ENCODE measurements around the gene CAPRIN2.

The CAPRIN2 gene

GRCh38 chr12:30754750-30755394 lies at the start of gene CAPRIN2:
CAPRIN2 (minus strand) TSS chr12:30754951; CDS start chr12:30753520, 1,431 bp downstream.
- DNase-seq (ENCODE audit: low read depth) = peak; percentile 79

- no peak for DNase-seq (ENCODE audit: low read depth)
These were observed 42.9 kb upstream of the CAPRIN2 start for GRCh38 chr12:30797689-30798088.

- DNase-seq (ENCODE audit: low read depth) = no peak
These were observed 42.2 kb upstream of the CAPRIN2 start for GRCh38 chr12:30796891-30797371.

DNA sequence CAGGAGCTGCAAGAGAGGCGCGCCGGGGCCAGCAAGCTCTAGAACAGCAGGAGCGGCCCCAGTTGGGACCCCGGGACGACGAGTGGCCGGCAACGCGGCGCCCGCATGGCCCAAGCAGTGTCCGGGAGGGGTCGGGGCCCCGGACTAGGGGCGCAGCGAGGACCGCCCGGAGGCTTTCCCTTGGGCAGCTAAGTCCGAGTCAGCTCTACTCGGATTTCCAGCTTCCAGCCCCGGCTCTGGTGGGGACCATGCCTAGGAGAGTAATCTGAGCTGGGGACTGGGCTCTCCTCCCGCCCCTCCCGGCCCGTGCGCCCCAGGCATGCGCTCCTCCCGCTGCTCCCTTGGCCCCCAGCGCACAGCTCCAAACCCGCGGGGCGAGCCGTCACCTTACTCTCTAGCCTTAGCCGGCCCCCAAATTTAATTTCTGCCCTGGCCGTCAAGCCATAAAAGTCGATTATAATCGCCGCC lies 41.6 kb upstream of the CAPRIN2 start:
- no peak for DNase-seq (ENCODE audit: low read depth)

DNA sequence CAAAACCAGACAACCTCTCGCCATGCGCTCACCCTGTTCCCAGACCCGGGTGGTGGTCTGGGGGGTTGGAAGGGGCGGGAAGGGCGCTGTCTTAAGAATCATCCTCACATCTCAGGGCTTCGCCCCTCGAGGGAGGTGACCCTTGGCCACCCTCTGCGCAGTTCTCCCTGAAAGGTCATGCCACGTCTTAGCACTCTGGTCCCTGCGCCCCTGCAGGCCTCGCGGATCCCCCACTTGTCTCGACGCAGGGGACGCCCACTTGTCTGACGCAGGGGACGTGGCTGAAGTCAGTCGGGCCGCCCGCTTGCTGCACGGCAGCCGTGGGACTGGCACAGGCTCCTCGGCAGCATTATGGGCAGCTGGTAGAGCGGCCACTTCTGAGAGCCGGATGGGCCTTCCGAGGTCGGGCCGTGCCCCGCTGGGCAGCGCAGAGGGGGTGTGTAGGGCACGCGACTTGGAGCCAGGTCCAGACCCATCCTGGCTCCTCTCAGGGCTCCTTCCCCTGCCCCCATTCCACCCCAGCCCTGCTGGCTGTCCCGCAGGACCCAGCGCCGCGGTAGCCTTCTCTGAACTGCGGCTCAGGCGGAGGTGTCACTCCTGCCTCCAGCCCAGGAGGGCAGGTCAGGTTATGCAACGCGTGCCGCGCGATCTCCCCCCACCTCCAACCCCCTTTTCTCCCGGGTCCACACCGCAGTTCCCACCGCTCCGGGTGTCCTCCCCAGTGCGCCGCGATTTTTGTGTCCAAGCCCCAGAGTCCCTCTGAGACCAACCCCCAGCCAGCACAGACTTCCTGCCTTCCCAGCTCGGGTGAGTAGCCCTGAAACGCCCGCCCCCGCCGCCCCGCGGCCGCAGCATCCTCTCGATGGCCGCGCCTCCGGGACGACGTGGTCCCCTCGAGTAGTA lies 40.9 kb upstream of the CAPRIN2 start:
- no peak for DNase-seq (ENCODE audit: low read depth)

GRCh38 chr12:30794591-30795409 lies 40.0 kb upstream of the CAPRIN2 start:
- no peak for DNase-seq (ENCODE audit: low read depth)

GRCh38 chr12:30794020-30794419 lies 39.3 kb upstream of the CAPRIN2 start:
- DNase-seq (ENCODE audit: low read depth) = no peak

DNA sequence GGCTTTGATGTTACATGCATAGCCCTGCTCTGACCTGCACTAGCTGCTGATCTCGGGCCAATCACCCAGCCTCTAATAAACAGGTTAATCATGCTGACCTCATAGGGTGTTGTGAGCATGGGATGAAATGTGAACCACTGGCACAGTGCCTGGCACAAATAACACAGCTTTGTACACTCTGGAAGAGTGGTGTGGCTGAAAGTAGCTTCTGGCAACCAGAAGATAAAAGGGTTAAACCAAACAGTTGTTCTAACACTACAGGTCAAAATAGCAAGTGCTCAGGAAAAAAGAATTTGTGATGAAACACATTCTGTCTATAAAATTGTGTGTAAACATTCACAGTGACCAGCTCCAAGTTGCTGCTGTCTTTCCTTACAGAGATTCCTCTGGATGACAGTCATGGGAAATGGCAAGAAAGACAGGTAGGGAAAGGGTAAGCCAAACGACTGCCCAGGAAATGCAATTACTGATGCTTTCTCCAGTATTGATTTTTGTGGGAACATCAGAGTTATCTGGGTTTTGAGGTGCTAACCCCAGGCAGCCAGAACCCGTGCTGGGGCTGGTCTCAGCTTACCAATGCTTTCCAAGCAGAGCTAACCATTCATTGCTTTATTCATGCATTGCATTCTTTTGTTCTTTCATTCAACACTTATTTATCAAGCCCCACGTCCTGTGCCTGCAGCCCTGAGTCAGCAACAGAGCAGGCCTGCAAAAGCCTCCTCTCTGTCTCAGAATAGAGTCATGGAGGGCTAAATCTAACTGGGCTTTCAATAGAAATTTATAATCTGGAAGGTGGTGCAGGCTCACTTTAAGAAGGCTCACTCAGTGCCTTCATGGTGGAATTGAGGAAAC lies 38.1 kb upstream of the CAPRIN2 start:
- no peak for DNase-seq (ENCODE audit: low read depth)

DNA sequence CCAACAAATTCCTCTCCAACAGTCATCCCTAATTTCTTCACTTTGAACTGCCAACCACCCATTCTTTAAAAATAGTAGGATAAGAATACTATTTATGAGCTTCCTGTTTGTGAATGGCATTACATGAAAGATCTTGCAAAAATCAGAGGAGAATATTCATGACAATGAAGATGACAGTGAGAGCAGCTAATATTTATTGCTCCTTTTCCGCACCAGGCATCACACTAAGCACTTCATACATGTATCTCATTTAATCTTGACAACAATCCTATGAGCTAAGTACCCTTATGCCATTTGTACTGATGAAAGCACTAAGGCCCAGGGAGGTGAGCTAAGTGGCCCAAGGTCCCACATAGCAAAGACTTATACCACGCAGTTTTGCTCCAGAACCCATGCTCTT lies 37.3 kb upstream of the CAPRIN2 start:
- no peak for DNase-seq (ENCODE audit: low read depth)

DNA sequence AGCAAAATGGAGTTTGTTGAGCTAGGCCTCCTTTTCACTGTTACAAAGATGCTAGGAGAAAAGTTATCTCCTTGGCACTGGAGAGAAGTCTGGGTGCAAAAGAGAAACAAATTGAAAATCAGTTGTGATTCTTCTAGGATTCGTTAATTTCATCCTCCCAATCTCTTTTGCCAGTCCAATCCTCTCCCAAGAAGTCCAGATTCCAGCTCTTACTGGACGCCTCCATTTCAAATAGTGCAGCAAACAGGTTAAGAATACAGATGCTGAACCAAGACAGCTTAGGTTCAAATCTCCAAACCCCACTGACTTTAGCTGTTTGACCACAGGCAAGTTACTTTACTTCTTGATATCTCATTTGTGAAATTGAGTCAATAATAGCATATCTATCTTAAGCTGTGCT lies 34.0 kb upstream of the CAPRIN2 start:
- no peak for DNase-seq (ENCODE audit: low read depth)

- DNase-seq (ENCODE audit: low read depth) = no peak
These were observed 30.9 kb upstream of the CAPRIN2 start for GRCh38 chr12:30785630-30786029.

- no peak for DNase-seq (ENCODE audit: low read depth)
These were observed 29.8 kb upstream of the CAPRIN2 start for GRCh38 chr12:30784508-30784907.

GRCh38 chr12:30783946-30784345 lies 29.2 kb upstream of the CAPRIN2 start:
- DNase-seq (ENCODE audit: low read depth) = no peak

DNA sequence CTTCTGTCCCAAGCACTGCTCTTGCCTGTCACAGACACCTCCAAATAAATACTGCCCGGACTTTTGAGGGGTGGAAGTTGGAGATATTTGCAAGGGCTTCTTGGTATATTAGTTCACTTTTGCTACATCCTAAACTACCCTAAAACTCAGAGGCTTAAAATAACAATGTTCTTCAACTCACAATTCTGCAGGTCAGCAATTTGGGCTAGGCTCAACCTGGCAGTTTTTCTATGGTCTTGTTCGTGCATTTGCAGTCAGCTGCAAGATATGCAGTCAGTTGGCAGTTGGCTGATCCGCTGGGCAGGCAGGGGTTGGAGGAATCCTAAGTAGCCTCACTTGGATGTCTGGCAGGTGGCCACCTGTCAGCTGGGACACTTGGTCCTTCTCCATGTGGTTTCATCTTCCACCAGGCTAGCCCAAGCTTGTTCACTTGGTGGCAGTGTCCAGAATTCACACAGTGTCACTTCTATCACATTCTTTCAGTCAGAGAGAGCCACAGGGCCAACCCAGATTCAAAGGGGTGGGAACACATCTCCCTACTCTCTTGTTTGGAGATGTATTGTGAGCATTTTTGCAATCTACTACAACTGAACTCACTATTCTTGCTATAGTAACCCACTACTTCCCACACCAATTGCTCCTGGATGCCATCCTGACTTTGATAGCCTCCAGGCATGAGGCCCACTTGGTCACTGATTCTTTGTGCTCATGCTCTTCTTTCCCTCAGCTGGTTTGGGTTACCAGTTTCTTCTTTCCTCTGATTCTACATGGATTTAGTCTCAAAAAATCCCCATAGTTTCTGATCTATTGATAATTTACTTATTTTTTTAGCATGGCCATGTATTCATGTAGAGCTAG lies 27.8 kb upstream of the CAPRIN2 start:
- no peak for DNase-seq (ENCODE audit: low read depth)

DNA sequence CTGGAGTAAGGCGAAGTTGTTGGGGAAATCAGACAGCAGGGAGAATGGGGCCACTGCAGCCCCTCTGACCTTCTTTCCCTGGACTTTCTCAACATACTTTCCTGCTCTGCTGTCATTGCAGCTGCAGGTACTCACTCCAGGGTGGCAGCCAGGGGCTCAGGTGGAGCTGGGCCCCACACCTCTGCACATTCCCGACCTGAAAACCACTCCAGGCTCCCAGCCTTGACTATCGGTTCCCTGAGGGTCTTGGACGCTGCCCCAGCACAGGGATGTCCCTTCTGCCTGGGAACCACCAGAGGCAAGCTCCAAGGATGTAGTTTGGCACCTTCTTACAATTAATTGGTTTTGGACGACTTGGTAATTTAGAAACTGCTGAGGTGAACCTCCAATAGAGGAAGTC lies 24.8 kb upstream of the CAPRIN2 start:
- no peak for DNase-seq (ENCODE audit: low read depth)

DNA sequence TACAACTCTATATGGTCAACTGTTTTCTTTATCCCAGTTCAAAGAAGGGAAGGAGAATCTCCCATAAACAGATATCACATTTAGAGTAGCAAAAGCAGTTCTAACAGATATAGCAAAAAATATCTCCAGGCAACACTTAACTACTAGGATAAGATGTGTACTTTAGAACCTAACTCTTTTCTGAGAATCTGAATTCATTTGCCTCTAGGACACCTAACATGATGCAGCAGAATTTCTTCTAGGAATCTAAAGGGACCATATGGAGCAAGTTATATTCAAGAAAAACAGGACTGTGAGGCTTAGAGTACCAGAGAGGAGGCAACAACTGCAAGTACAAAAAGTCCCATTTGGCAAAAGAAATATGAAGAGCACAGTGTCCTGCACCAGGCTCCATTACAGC lies 24.4 kb upstream of the CAPRIN2 start:
- DNase-seq (ENCODE audit: low read depth) = no peak

DNA sequence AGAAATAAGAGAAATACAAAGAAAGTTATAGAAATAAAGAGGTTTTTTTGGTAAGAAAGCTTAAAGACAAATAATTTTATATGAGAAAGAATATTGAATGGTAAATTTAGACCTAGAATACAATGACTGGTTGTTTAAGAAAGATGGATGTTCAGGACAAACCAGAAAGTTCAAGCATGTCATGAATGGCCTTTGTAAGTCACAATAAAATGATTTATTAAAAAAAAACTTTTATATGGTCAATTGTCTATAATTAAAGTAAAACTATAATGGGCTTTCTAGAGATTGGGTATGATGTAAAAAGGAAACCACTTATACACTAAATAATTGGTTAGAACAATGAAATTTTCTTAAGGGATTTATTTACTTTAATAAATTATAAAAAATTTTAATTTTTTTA lies 19.8 kb upstream of the CAPRIN2 start:
- DNase-seq (ENCODE audit: low read depth) = no peak

DNA sequence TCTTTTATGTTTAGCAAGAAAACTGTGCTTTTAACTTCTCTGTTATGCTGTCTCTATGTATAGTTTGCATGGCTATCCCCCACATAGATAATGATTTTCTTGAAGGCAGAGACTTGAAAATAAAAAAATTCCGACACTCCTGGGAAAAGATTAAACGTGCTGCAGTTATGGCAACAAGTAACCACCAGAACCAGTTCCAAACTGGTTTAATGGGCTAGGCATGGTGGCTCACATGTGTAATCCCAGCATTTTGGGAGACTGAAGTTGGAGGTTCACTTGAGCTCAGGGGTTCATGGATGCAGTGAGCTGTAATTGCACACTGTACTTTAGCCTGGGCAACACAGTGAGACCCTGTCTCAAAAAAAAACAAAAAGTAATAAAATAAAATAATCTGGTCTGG lies 15.1 kb upstream of the CAPRIN2 start:
- DNase-seq (ENCODE audit: low read depth) = no peak

DNA sequence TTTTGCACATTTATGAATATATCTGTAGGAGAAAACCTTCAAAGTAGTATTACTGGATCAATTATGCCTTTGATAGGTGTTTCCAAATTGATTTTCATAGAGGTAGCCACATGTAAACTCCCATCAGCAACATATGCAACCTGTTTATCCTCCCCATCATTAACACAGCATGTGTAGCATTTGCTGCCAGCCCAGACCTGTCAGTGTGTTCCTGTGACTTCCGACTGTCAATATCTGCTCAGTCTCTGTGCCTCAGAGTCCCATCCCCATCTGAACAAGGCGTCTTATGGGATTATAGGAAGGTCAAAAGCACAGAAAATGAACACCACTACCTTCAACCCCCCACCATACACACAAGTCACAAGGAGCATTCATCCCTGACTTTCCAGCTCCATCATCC lies 9.5 kb upstream of the CAPRIN2 start:
- no peak for DNase-seq (ENCODE audit: low read depth)

GRCh38 chr12:30763053-30763452 lies 8.3 kb upstream of the CAPRIN2 start:
- DNase-seq (ENCODE audit: low read depth) = no peak
